ENCODE measurements around the gene PASK. TPM values are rescaled to one million over a fixed set of nuclear protein-coding genes. Genes with fewer than 3 reads are reported as not detected.

PASK gene
- total RNA-seq, 4 donors from 2014 or later = 1.6 to 6.5 (median 4.4) TPM

DNA sequence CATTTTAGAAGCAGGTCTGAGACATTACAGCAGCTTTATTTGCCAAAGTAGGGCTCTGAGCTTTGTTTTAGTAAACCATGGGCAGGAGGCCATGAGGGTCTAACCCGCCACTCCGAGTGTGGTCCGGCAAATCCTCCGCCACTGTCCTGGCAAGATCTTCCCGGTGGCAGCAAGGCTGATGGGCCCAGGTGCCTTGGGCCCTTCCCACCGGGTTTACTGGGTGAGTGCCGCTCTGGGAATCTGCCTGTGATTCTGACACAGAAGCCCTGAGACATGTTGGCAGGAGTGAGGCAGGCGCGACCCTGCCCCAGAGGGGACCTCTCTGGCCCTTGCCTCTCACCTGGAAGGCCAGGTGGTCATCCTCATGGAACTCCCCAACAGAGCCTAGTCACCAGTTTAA, 77.1 kb downstream of the PASK start:
- H3K4me3 ChIP-seq = no peak overlapping the region
- 20 to 93% methylated on average over 2 to 3 of the region's 9 CpGs for WGBS, 2 donors (ENCODE audit: low coverage in 1 of 2)
- no peaks in the 10 kb centered on the region for H3K9me3 ChIP-seq
- no peaks in the 10 kb centered on the region for H3K4me1 ChIP-seq
- TF ChIP-seq EP300 (IDR thresholded peaks at IDR 0.05) (no peak), POLR2A (IDR thresholded peaks at IDR 0.05) (no peak), POLR2AphosphoS5 (IDR thresholded peaks at IDR 0.05) (no peak)
- H3K36me3 ChIP-seq = peaks cover 0 to 84% of the 10 kb centered on the region in 2 donors
- ATAC-seq = no peak
- peaks cover 33% of the 10 kb centered on the region for H3K27me3 ChIP-seq
- H3K27ac ChIP-seq = no peak overlapping the region

DNA sequence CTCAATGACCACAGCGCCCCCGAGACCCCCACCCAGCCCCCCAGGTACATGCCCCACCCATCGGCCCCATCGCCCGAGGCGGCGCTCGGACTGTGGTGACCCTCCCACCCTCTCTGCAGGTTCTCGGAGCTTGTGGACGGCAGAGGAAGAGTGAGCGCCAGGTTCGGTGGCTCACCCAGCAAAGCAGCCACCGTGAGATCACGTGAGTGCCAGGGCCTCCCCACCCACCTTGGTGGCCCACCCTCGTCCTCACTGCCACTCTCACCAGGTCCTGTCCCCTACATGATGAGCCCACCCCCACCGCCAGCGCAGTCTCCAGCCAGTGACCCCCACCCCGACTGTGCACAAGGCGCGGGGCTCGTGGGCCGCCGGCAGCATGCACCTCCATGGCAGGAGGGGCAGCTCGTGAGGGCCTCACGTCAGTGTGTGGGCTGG, 77.6 kb downstream of the PASK start:
- TF ChIP-seq POLR2AphosphoS5 (IDR thresholded peaks at IDR 0.05) (no peak), EP300 (IDR thresholded peaks at IDR 0.05) (no peak), POLR2A (IDR thresholded peaks at IDR 0.05) (no peak)
- TF ChIP-seq, protein P1, sequence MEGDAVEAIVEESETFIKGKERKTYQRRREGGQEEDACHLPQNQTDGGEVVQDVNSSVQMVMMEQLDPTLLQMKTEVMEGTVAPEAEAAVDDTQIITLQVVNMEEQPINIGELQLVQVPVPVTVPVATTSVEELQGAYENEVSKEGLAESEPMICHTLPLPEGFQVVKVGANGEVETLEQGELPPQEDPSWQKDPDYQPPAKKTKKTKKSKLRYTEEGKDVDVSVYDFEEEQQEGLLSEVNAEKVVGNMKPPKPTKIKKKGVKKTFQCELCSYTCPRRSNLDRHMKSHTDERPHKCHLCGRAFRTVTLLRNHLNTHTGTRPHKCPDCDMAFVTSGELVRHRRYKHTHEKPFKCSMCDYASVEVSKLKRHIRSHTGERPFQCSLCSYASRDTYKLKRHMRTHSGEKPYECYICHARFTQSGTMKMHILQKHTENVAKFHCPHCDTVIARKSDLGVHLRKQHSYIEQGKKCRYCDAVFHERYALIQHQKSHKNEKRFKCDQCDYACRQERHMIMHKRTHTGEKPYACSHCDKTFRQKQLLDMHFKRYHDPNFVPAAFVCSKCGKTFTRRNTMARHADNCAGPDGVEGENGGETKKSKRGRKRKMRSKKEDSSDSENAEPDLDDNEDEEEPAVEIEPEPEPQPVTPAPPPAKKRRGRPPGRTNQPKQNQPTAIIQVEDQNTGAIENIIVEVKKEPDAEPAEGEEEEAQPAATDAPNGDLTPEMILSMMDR (IDR thresholded peaks at IDR 0.05) = no peak
- H3K27ac ChIP-seq = no peak overlapping the region
- H3K9me3 ChIP-seq = no peaks in the 10 kb centered on the region
- H3K36me3 ChIP-seq = peaks cover 0 to 87% of the 10 kb centered on the region in 2 donors
- no peak overlapping the region for H3K4me3 ChIP-seq
- no peak for ATAC-seq
- peaks cover 33% of the 10 kb centered on the region for H3K27me3 ChIP-seq
- no CpG with 5 or more reads among the region's 25 CpGs for WGBS, 2 donors (ENCODE audit: low coverage in 1 of 2)
- H3K4me1 ChIP-seq = no peaks in the 10 kb centered on the region

DNA sequence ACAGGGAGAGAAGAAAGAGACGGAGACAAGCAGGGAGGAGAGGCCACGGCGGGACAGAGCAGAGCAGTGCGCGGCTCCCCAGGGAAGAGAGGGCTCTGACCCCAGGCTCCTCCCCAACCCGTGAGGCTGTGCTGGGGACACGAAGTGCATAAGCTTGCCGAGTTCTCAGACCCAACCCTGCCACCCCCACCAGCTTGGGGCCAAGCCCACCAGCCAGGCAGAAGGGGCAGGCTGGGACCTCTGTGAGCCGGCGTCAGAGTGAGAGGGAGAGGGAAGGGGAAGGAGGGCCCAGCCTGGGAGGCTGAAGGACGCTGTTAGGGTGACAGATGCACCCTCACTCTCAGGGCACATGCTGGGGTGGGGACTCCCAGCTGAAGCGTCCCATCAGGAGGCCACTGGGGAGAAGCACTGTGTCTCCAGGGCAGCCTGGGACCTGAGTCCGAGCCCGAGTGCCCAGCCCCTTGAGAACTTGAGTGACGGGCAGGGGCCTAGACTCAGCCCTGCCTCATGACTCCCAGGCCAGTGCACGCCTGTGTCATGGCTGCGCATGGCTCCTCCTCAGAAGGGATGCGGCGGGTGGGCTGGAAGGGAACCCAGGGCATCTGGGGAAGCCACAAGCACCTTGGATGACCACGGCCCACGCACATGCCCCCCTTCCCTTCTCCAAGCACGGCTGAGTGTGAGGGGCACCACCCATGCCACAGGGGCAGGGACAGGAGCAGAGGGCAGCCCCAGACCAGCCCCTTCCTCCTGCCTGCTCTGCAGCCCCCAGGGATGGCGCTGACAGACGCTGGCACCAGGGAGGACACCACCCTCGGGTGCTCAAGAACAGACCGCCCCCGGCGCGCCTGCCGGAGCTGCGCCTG, 78.2 kb downstream of the PASK start:
- H3K27me3 ChIP-seq = peaks cover 33% of the 10 kb centered on the region
- WGBS, 2 donors (ENCODE audit: low coverage in 1 of 2) = 67% methylated on average over 3 of the region's 31 CpGs; no CpG with 5 or more reads in 1 of the 2 donors
- no peaks in the 10 kb centered on the region for H3K9me3 ChIP-seq
- H3K4me3 ChIP-seq = no peak overlapping the region
- H3K27ac ChIP-seq = no peak overlapping the region
- TF ChIP-seq, protein P1 (IDR thresholded peaks at IDR 0.05) = no peak
- no peak for TF ChIP-seq EP300 (IDR thresholded peaks at IDR 0.05)
- no peak for TF ChIP-seq POLR2AphosphoS5 (IDR thresholded peaks at IDR 0.05)
- TF ChIP-seq POLR2A (IDR thresholded peaks at IDR 0.05) = no peak
- peaks cover 0 to 93% of the 10 kb centered on the region in 2 donors for H3K36me3 ChIP-seq
- H3K4me1 ChIP-seq = no peaks in the 10 kb centered on the region
- ATAC-seq = no peak

DNA sequence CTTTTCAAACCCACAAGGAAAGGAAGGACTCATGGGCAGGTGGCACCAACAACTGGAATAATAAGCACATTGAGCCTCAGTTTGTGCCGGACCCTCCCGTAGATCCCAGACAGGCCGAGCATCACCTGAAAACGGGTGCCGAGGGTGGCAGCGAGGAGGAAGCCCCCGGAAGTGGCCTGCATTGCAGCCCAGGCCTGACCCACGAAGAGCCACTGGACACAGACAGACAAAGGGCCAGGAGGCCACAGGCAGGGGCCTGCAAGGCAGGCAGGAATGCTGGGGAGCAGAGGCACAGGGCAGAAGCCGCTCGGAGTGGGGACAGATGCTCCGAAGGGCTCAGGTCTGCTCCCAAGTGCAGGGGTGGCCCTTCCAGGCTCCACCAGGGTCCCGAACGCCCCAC, 78.9 kb downstream of the PASK start:
- Histone ChIP-seq H3K36me3 (peaks cover 0 to 94% of the 10 kb centered on the region in 2 donors), H3K4me3 (no peak overlapping the region), H3K27ac (no peak overlapping the region), H3K4me1 (no peaks in the 10 kb centered on the region), H3K9me3 (no peaks in the 10 kb centered on the region), H3K27me3 (peaks cover 36% of the 10 kb centered on the region)
- TF ChIP-seq, protein P1 (IDR thresholded peaks at IDR 0.05) = no peak
- TF ChIP-seq POLR2A (IDR thresholded peaks at IDR 0.05) (no peak), EP300 (IDR thresholded peaks at IDR 0.05) (no peak), POLR2AphosphoS5 (IDR thresholded peaks at IDR 0.05) (no peak)
- no peak for ATAC-seq
- WGBS, 2 donors (ENCODE audit: low coverage in 1 of 2) = 80 to 95% methylated on average over 2 to 7 of the region's 13 CpGs

DNA sequence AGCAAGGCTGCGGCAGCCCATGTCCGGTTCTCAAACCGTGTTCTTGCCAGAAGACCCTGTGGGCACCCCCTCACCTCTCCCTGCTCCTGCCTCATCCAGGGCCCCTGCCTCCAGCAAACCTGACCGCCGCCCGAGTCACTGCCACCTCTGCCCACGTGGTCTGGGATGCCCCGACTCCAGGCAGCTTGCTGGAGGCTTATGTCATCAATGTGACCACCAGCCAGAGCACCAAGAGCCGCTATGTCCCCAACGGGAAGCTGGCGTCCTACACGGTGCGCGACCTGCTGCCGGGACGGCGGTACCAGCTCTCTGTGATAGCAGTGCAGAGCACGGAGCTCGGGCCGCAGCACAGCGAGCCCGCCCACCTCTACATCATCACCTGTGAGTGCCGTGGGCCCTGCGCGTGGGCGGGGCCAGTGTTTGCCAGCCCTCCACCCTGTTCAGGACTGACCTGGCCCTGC, 79.4 kb downstream of the PASK start:
- H3K4me1 ChIP-seq = no peaks in the 10 kb centered on the region
- H3K4me3 ChIP-seq = no peak overlapping the region
- WGBS, 2 donors (ENCODE audit: low coverage in 1 of 2) = 88% methylated on average over 3 of the region's 26 CpGs; no CpG with 5 or more reads in 1 of the 2 donors
- H3K9me3 ChIP-seq = no peaks in the 10 kb centered on the region
- ATAC-seq = no peak
- TF ChIP-seq POLR2AphosphoS5 (IDR thresholded peaks at IDR 0.05) (no peak), POLR2A (IDR thresholded peaks at IDR 0.05) (no peak), EP300 (IDR thresholded peaks at IDR 0.05) (no peak)
- TF ChIP-seq, protein P1 (IDR thresholded peaks at IDR 0.05) = no peak
- no peak overlapping the region for H3K27ac ChIP-seq
- H3K27me3 ChIP-seq = peaks cover 41% of the 10 kb centered on the region
- peaks cover 0 to 92% of the 10 kb centered on the region in 2 donors for H3K36me3 ChIP-seq

Measured in gastroesophageal sphincter (tissue), 4 donors.